ENCODE data around the gene MED15. TPM values are rescaled to one million over a fixed set of nuclear protein-coding genes. Genes with fewer than 3 reads are reported as not detected.

MED15 gene
- total RNA-seq, 4 donors from 2014 or later = 40.3 to 69.6 (median 49.2) TPM

- 84 to 93% methylated on average over 4 to 5 of the region's 5 CpGs for WGBS, 2 donors
- TF ChIP-seq CTCF (IDR thresholded peaks at IDR 0.05) (no peak), POLR2A (IDR thresholded peaks at IDR 0.05) (no peak)
- H3K4me3 ChIP-seq (ENCODE audit: low read depth, poor library complexity, severe bottlenecking) = no peak overlapping the region
- DNase-seq (ENCODE audit: low spot score in 2 of 2) = no peak
- intact Hi-C loops (cut with DNase I; ENCODE audit: low total_unique reads) = no loop called here
These were observed 74.7 kb downstream of the MED15 start for GRCh38 chr22:20582171-20582511.

GRCh38 chr22:20582520-20583361, 75.3 kb downstream of the MED15 start:
- TF ChIP-seq CTCF (IDR thresholded peaks at IDR 0.05) = no peak
- TF ChIP-seq POLR2A (IDR thresholded peaks at IDR 0.05) = no peak
- H3K4me3 ChIP-seq (ENCODE audit: low read depth, poor library complexity, severe bottlenecking) = no peak overlapping the region
- no peak for DNase-seq (ENCODE audit: low spot score in 2 of 2)
- WGBS, 2 donors = 93 to 94% methylated on average over 18 to 33 of the region's 33 CpGs
- intact Hi-C loops (cut with DNase I; ENCODE audit: low total_unique reads) = no loop called here

GRCh38 chr22:20583471-20583922, 76.1 kb downstream of the MED15 start:
- DNase-seq (ENCODE audit: low spot score in 2 of 2) = no peak
- TF ChIP-seq POLR2A (IDR thresholded peaks at IDR 0.05) = no peak
- TF ChIP-seq CTCF (IDR thresholded peaks at IDR 0.05) = no peak
- H3K4me3 ChIP-seq (ENCODE audit: low read depth, poor library complexity, severe bottlenecking) = no peak overlapping the region
- WGBS, 2 donors = 78 to 85% methylated on average over 4 of the region's 4 CpGs
- intact Hi-C loops (cut with DNase I; ENCODE audit: low total_unique reads) = no loop called here

- intact Hi-C loops (cut with DNase I; ENCODE audit: low total_unique reads) = no loop called here
- H3K4me3 ChIP-seq (ENCODE audit: low read depth, poor library complexity, severe bottlenecking) = no peak overlapping the region
- WGBS, 2 donors = 87 to 89% methylated on average over 12 of the region's 12 CpGs
- no peak for TF ChIP-seq POLR2A (IDR thresholded peaks at IDR 0.05)
- no peak for TF ChIP-seq CTCF (IDR thresholded peaks at IDR 0.05)
- no peak for DNase-seq (ENCODE audit: low spot score in 2 of 2)
These were observed 76.8 kb downstream of the MED15 start for GRCh38 chr22:20584029-20584871.

- H3K4me3 ChIP-seq (ENCODE audit: low read depth, poor library complexity, severe bottlenecking) = no peak overlapping the region
- intact Hi-C loops (cut with DNase I; ENCODE audit: low total_unique reads) = no loop called here
- WGBS, 2 donors = 82% methylated on average over 26 of the region's 26 CpGs
- TF ChIP-seq CTCF (IDR thresholded peaks at IDR 0.05) = no peak
- no peak for DNase-seq (ENCODE audit: low spot score in 2 of 2)
These were observed 77.6 kb downstream of the MED15 start for GRCh38 chr22:20584872-20585638.

Data from lower leg skin (tissue), 4 donors.